NCI-H345 (cell line): ENCODE data around the gene TBL1X.

Source experiments
- DNase-seq: peaks from one replicate; lab custom pipeline; 2025; lab: John Stamatoyannopoulos, UW

Gene TBL1X

DNA sequence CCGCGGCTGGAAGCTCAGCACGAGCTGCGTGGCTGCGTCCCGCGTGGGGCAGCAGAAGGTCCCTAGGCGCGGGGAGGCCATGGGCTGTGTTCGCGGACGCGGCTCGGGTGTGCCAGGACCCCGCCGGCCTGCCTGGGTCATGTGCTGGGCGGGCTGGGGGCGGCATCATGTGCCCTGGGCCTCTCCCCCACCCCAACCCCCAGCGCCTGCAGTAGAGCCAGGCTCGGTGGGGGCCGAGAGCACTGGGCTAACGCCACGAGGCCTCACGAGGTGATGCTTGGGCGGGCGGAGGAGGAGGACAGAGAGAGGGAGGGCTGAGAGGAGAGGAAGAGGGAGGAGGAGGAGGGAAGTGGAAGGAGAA is 300.9 kb downstream of the TBL1X start, which contains the start of gene GPR143:
GPR143 (minus strand) TSS at position 111 of the 361 bp plus-strand sequence; CDS start at position 81, 30 bp downstream.
- no peak for DNase-seq

DNA sequence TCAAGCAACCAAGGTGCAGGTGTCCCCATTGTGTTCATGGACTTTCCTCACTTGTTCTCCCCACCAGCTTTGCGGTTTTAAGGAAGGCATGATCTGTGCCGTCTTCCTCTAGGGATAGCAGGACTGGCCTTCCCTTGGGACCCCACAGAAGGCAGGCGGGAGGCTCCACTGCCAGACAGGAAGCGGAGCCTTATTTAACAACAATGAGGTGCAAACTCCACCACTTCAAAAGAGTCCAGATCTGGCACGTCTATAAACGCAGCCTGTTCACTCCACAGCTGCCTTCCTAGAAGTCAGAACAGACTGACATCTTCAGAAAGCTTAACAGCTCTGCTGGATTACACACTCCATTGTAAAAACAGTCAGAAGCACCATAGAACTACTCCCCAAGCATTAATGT is 302.5 kb downstream of the TBL1X start:
- no peak for DNase-seq

DNA sequence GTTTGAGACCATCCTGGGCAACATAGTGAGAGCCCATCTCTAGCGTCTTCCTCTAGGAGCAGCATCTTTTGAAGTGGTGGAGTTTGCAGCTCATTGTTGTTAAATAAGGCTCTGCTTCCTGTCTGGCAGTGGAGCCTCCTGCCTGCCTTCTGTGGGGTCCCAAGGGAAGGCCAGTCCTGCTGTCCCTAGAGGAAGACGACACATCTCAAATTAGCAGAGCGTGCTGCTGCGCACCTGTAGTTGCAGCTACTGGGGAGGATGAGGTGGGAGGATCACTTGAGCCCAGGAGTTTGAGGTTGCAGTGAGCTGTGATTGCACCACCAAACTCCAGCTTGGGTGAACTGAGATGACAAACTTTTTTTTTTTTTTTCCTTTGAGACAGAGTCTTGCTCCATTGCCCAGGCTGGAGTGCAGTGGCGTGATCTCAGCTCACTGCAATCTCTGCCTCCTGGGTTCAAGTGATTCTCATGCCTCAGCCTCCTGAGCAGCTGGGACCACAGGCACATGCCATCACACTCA is 303.5 kb downstream of the TBL1X start:
- DNase-seq, result peak; percentile 11

DNA sequence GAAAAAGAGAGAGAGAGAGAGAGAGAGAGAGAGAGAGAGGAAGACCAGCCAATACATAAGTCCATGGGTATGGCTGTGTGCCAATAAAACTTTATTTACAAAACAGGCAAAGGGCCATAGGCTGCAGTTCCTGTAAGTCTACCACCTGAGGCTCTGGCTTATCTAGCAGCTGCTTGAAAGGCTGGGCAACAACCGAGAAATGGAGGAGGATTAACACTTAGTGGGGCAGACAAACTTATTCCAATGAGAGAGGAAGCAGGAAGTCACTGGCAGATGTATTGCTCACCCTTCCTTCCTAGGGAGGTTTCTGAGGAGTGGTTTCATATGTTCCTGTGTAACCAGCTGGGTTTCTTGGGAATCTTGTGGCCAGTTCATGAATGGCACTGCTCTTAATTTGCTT is 305.5 kb downstream of the TBL1X start:
- no peak for DNase-seq

DNA sequence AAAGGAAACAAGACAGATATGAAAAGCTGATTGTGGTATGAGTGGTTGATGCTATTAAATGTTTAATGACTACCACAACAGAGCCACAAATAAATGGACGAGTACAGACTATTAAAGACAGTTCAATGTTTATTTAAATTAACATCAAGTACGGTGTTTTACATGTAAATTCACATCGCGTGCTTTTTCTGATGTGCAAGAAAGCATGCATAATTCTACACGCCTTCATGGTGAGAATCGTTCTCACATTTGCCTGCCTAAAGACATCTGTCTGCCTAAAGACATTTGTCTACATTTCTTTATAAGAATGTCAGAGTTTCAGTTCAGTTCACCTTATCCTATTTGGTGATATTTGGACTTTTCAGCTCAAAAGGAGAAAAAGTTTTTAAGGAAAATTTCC is 308.1 kb downstream of the TBL1X start:
- DNase-seq, result no peak

DNA sequence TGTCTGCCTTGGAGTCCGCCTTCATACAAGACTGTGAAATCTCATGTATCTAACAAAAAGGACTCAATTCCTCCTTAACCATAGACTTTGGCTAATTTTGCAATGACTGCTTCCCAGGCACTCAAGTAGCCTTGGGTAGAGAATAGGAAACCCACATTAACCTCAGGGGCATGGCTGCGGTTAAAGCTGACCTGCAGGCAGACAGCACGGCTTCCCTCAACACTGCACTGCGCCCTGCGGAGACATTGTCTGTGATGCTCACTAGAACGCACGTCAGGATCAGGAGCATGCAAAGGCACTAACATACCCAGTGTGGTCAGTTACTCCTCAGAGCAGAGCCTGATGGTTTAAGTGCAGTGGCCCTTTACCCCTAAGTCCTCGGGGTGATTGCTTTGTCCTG is 311.1 kb downstream of the TBL1X start:
- DNase-seq, result no peak

DNA sequence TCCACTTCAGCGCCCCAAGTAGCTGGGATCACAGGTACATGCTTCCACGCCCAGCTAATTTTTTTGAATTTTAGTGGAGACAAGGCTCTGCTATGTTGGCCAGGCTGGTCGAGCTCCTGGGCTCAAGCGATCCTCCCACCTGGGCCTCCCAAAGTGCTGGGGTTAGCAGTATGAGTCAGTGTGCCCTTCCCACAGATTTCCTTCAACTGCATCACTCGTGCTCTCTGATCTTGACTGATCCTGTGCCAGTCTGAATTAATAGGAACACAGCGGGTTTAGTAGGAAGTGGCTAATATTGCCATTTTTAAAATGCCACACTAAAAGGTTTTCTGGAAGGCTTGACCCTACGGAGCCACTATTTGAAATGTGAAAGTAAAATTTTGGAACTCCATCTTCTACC is 317.1 kb downstream of the TBL1X start:
- DNase-seq, result no peak

DNA sequence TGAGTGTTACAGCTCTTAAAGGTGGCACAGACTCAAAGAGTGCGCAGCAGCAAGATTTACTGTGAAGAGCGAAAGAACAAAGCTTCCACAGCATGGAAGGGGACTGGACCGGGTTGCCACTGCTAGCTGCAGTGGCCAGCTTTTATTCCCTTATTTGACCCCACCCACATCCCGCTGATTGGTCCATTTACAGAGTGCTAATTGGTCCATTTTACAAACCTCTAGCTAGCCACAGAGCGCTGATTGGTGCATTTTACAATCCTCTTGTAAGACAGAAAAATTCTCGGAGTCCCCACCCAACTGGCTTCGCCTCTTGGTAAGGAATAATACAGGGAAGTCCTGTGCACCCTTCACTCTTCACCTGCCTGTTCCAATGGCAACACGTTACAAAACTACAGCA is 319.5 kb downstream of the TBL1X start:
- DNase-seq, result no peak

DNA sequence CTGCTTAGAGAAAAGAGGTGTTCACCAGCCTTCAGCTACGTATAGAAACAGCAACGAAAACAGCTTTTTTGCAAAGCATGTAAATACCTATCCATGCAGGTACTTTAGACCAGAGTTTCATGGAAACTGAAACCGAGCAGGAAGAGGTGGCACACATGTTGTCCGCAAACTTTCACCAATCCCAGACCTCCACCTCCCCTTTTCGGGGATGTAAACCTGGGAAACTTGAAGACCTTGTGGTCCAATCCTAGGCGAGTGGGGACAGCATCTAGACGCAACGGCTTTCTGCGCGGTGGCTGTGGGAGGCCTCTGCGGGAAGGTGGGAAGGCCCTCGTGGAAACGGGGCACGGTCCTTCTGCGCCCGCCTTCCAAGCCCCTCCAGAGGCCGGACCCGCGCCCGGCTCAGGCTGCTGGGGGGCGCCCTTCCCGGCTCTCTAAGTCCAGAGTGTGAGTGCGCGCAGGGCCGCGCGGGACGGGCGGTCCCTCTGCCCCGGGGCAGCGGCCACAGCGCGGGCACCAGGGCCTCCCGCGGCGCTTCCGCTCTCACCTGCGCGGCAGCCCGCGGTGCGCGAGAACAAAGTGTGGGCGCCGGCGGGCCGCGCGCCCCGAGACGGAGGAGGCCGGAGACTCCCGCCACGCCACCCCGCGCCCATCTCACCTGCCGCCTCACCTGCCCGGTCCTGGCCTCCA is 320.5 kb downstream of the TBL1X start:
- DNase-seq, result peak; percentile 21

DNA sequence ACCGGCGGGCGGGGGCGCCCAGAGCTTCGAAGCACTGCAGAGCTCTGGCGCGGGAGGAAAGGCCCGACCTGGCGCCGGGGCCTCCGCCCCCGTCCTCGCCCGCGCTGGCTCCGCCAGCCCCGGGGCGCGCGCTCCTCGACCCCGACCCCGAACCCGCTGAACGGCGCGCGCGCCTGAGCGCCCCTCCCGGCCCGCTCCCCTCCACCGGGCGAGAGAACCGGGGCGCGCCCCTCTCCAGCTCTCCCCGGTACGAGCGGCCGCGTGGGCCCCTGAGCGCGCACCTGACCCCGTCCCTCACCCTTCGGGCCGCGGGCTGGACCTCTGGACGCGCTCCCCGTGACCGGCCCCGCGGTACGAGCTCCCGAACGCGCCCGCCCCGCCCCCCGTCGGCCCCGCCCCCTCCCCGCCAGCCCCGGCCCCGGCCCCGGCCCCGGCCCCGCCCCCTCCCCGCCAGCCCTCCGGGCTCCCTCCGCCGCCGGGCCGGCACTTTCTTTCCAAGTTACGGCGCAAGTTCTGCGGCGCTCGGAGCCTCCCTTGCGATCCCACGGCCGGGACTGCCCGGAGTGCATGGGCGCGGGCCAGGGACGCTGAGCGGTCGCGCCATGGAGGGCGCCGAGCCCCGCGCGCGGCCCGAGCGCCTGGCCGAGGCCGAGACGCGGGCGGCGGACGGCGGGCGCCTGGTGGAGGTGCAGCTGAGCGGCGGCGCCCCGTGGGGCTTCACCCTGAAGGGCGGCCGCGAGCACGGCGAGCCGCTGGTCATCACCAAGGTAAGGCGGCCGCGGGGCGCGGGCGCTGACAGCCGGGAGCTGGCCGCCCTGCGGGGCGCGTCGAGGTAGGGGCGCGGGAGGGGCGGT is 321.3 kb downstream of the TBL1X start, which contains the start of gene SHROOM2:
SHROOM2 (plus strand) TSS at position 486 of the 854 bp plus-strand sequence; CDS start at position 603, 117 bp downstream.
- DNase-seq, result peak; percentile 24

DNA sequence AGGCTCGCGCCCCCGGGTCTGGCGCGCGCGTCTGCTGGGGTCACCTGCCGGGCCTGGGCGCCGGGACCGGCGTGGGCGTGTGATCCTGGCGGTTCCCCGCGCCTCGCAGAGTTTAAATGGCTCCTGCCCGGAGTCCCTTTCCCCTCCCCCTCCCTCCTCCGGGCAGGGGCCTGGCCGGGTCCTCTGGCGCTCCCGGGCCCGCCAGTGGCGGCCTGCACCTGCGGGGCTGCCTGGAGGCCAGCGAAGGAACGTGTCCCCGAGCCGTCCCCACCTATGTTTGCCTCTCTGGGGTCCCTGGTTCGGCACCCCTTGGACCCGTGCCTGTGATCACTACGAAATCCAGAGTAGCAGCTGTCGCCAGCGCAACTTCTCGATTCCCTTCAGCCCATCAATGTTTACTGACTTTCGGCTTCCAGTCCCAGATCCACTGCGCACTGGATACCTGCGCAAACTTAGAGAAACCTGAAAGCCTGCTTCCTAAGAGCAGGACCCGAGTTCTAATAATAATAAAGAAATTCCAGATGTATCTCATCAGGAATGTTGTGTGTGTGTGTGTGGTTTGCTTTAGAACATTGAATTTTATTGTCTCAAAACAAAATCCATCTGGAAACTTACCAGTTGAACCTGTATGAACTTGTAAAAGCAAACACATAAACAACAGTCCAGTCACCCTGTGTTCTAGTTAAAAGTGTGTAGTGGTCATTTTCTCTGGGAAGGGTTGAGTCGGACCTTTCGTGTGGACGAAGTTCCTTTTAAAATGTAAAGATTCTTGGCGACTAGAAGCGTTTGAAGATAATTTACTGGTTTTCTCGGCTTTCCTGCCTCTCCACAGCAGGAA is 322.2 kb downstream of the TBL1X start:
- DNase-seq, result peak; percentile 31

DNA sequence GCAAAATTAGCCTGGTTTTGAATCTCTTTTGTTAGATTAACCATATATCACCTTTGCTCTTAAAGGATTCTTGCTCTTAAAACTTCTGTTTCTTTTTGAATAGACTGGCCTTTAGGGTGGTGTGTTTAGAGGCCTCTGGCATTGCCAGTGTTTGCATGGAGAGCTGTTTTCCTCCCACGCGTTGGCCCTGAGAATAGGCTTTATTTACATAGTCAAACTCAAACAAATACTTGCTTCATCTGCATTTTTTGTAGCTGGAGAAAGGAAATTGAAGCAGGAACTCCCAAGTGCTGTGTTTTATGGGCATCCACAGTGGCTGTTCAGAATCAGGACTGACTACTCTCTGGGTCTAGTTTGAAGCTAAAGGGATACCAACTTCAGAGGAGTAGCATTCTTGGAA is 324.1 kb downstream of the TBL1X start:
- DNase-seq, result peak; percentile 39

DNA sequence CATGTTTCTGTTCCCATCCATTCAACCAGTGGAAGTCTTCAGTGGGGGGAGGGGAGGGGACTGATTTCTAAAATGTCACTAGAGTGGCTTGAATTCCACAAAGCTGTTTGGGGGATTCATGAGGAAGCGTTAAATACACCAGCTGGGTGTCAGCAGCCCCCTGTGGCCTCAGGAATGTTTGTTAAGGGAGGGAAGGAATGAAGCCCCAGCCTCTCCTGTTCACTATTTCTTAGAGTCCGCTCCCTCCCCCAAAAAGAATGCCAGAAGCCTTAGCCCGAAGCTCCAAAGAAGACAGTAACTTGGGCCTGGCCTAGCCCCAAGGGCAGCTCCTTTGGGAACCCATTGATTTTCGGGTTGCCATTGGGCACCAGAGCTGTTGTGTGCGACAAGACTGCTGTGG is 324.7 kb downstream of the TBL1X start:
- DNase-seq, result no peak
